HepG2 (cell line): ENCODE data around the gene KHK. TPM values are rescaled to one million over a fixed set of nuclear protein-coding genes. Genes with fewer than 3 reads are reported as not detected.
A peak's percentile ranks its signal among the peaks of the same experiment; 100 is the strongest.

ENCODE experiments used
- AKAP8 ChIP-seq: sonication (generic); formaldehyde crosslinking; IDR thresholded peaks from 2 replicates; pipeline ENCODE4 v1.5.1; 2020; ENCODE audit warnings: mild to moderate bottlenecking, missing genetic modification reagents
- ARID5B ChIP-seq: IDR thresholded peaks from 2 replicates; pipeline ENCODE4 v1.4.0; 2020; ENCODE audit warnings: mild to moderate bottlenecking, missing genetic modification reagents
- ATF7 ChIP-seq, 2 experiments: fragments of 450-650 bp in 1 of 2; sonication (generic) in 1 of 2; formaldehyde crosslinking in 1 of 2; IDR thresholded peaks; 2 replicates each; pipeline versions ENCODE4 v1.4.0 to v1.6.1; 2016 to 2020; ENCODE audit warnings: antibody characterized with exemption in 1 of 2, mild to moderate bottlenecking in 1 of 2, missing genetic modification reagents in 1 of 2
- ATM ChIP-seq: fragments of 450-650 bp; IDR thresholded peaks from 2 replicates; pipeline ENCODE4 v1.7.1; 2017; ENCODE audit warnings: mild to moderate bottlenecking, borderline replicate concordance
- ETS1 ChIP-seq: sonication (generic); formaldehyde crosslinking; IDR thresholded peaks from 2 replicates; pipeline ENCODE4 v1.4.0; 2020; ENCODE audit warnings: missing genetic modification reagents
- FOXP1 ChIP-seq, 2 experiments: fragments of 450-650 bp in 1 of 2; IDR thresholded peaks; 2 replicates each; pipeline ENCODE4 v1.6.1; 2017 to 2018; ENCODE audit warnings: antibody characterized with exemption in 1 of 2
- HIC2 ChIP-seq: sonication (generic); formaldehyde crosslinking; IDR thresholded peaks from 2 replicates; pipeline ENCODE4 v1.9.0; 2022; ENCODE audit warnings: low read depth, missing genetic modification reagents
- KDM1A ChIP-seq: IDR thresholded peaks from 2 replicates; pipeline ENCODE4 v1.6.1; 2016; ENCODE audit warnings: missing compliant biosample characterization
- MTF2 ChIP-seq: sonication (generic); formaldehyde crosslinking; IDR thresholded peaks from 2 replicates; pipeline ENCODE4 v1.5.0; 2020; ENCODE audit warnings: missing genetic modification reagents, borderline replicate concordance
- MXI1 ChIP-seq: IDR thresholded peaks from 3 replicates; pipeline ENCODE4 v1.6.1; 2012; ENCODE audit warnings: low read depth, low read length, inconsistent platforms, borderline replicate concordance
- XRCC5 ChIP-seq: fragments of 200-400 bp; formaldehyde crosslinking; optimal IDR thresholded peaks from 2 replicates; pipeline ENCODE3; 2017; ENCODE audit warnings: mild to moderate bottlenecking, low read length
- ZFYVE20 ChIP-seq: sonication (generic); formaldehyde crosslinking; IDR thresholded peaks from 2 replicates; pipeline ENCODE4 v1.8.0; 2023; ENCODE audit warnings: low read depth, mild to moderate bottlenecking, moderate library complexity, missing genetic modification reagents, borderline replicate concordance
- ZMYM2 ChIP-seq: sonication (generic); formaldehyde crosslinking; IDR thresholded peaks from 2 replicates; pipeline ENCODE4 v1.8.0; 2022; ENCODE audit warnings: mild to moderate bottlenecking, missing genetic modification reagents
- ZNF33B ChIP-seq: sonication (generic); formaldehyde crosslinking; IDR thresholded peaks from 2 replicates; pipeline ENCODE4 v1.5.1; 2020; ENCODE audit warnings: mild to moderate bottlenecking, missing genetic modification reagents
- ZNF672 ChIP-seq: sonication (generic); formaldehyde crosslinking; IDR thresholded peaks from 2 replicates; pipeline ENCODE4 v1.8.1; 2022; ENCODE audit warnings: missing genetic modification reagents
- ZNF687 ChIP-seq: sonication (generic); formaldehyde crosslinking; IDR thresholded peaks from 2 replicates; pipeline ENCODE4 v1.5.1; 2020; ENCODE audit warnings: mild to moderate bottlenecking, missing genetic modification reagents, moderate library complexity
- ZNF768 ChIP-seq: sonication (generic); formaldehyde crosslinking; IDR thresholded peaks from 2 replicates; pipeline ENCODE4 v1.4.0; 2020; ENCODE audit warnings: missing genetic modification reagents
- ZSCAN29 ChIP-seq: sonication (generic); formaldehyde crosslinking; conservative IDR thresholded peaks from 2 replicates; pipeline ENCODE4 v1.4.0; 2020; ENCODE audit warnings: mild to moderate bottlenecking, missing genetic modification reagents
- polyA plus RNA-seq, 8 experiments: library from polyadenylated mRNA; depleted of rRNA in 3 of 8; stranded (reverse) in 7 of 8; unstranded in 1 of 8; fragments of >200 nt; fragmentation: Illumina TruSeq in 4 of 8; extraction: Trizol in 4 of 8; gene quantifications; 2 replicates each; pipeline versions ENCODE4 v1.2.1 to v1.2.3, GENCODE V29; 2011 to 2016; ENCODE audit warnings: low read depth in 4 of 8, missing spikeins in 1 of 8, mixed read lengths in 1 of 8; ENCODE audit not compliant: insufficient read depth in 1 of 8
- total RNA-seq, 5 experiments: library from RNA; depleted of rRNA; stranded (reverse); fragments of >200 nt; fragmentation: Illumina TruSeq; extraction: Trizol; gene quantifications; 2 replicates each; pipeline ENCODE4 v1.2.3, GENCODE V29; 2016; ENCODE audit warnings: low read depth in 1 of 5

Gene KHK
- total and polyA plus RNA-seq, 2 of the 13 experiments (the other 11 are each of a cell fraction or from before 2014, with no cell fraction given) = 40.9 to 99.2 TPM

- TF ChIP-seq ZNF687 (CRISPR knock-in tag) (peak; percentile 86), FOXP1 (IDR thresholded peaks at IDR 0.05) (no peak), FOXP1 (CRISPR knock-in tag; IDR thresholded peaks at IDR 0.05) (no peak), MXI1 (peak; percentile 84; the same call in 2 of the 3 replicates), ZSCAN29 (CRISPR knock-in tag) (no peak), ZNF33B (CRISPR knock-in tag) (no peak; the same call in 1 of the 2 replicates), XRCC5 (peak; percentile 68), ZNF672 (CRISPR knock-in tag) (no peak), HIC2 (no peak), AKAP8 (CRISPR knock-in tag) (0 out of 2 replicates have a peak, but pooled peaks have one; percentile 44), ZMYM2 (no peak), ZNF768 (CRISPR knock-in tag) (peak; percentile 68), ATM (no peak), KDM1A (no peak), MTF2 (CRISPR knock-in tag) (no peak; the same call in 1 of the 2 replicates), ATF7 (IDR thresholded peaks at IDR 0.05) (no peak), ATF7 (CRISPR knock-in tag; IDR thresholded peaks at IDR 0.05) (no peak), ARID5B (CRISPR knock-in tag) (peak; percentile 49; the same call in 1 of the 2 replicates), ETS1 (CRISPR knock-in tag) (no peak; the same call in 1 of the 2 replicates), ZFYVE20 (no peak)
Measured at GRCh38 chr2:27071277-27071989, 15.1 kb upstream of the KHK start, which contains the start of gene OST4 (continued).
